H1 (cell line): ENCODE measurements around the gene RNF111. TPM values are rescaled to one million over a fixed set of nuclear protein-coding genes. Genes with fewer than 3 reads are reported as not detected.

ENCODE experiments used
- CTCF ChIA-PET: fragments of 300-600 bp; sonication (Branson Sonifier 250); formaldehyde crosslinking; loops from one replicate; lab custom pipeline; 2021; ENCODE audit not compliant: partially characterized antibody; lab: Charles Lee
- POLR2A ChIA-PET: fragments of 300-600 bp; sonication (Branson Sonifier 250); formaldehyde crosslinking; loops from one replicate; lab custom pipeline; 2021; ENCODE audit warnings: inconsistent platforms; ENCODE audit not compliant: partially characterized antibody; lab: Charles Lee
- DNase-seq, 2 experiments: peaks; one replicate each; pipeline versions ENCODE4 v3.0.0 to v3.0.0-alpha.2; 2010 to 2022; ENCODE audit warnings: low spot score in 2 of 2, low read depth in 1 of 2, mixed read lengths in 1 of 2
- FAIRE-seq: peaks from 2 replicates; lab custom pipeline; 2011; peaks lifted over from hg19 to GRCh38; lab: Jason Lieb, UNC
- H2AFZ ChIP-seq: 2 replicates; pipeline ENCODE4 v1.8.1; 2012; ENCODE audit warnings: low read length, inconsistent platforms
- H2AK5ac ChIP-seq: 2 replicates; pipeline ENCODE4 v1.6.1; 2013; ENCODE audit warnings: low read depth, low read length
- H2BK120ac ChIP-seq: replicated peaks from 2 replicates; pipeline ENCODE3; 2013; ENCODE audit warnings: low read depth, low read length, inconsistent platforms
- H2BK12ac ChIP-seq: 2 replicates; pipeline ENCODE4 v1.6.1; 2013; ENCODE audit warnings: low read depth, low read length
- H2BK15ac ChIP-seq: 2 replicates; pipeline ENCODE4 v1.6.1; 2013; ENCODE audit warnings: low read length
- H2BK20ac ChIP-seq: 2 replicates; pipeline ENCODE4 v1.6.1; 2013; ENCODE audit warnings: low read length
- H2BK5ac ChIP-seq: 2 replicates; pipeline ENCODE4 v1.6.1; 2013; ENCODE audit warnings: low read depth, low read length
- H3K14ac ChIP-seq: 2 replicates; pipeline ENCODE4 v1.6.1; 2013; ENCODE audit warnings: inconsistent platforms; ENCODE audit not compliant: insufficient read length
- H3K18ac ChIP-seq: 2 replicates; pipeline ENCODE4 v1.6.1; 2013; ENCODE audit warnings: low read length; ENCODE audit errors: extremely low read depth
- H3K23ac ChIP-seq: 2 replicates; pipeline ENCODE4 v1.6.1; 2013; ENCODE audit warnings: inconsistent platforms; ENCODE audit not compliant: insufficient read length
- H3K23me2 ChIP-seq: 2 replicates; pipeline ENCODE4 v1.6.1; 2013; ENCODE audit warnings: low read depth, low read length
- H3K27ac ChIP-seq: 2 replicates; pipeline ENCODE4 v1.6.1; 2011; ENCODE audit warnings: low read depth, low read length, inconsistent platforms
- H3K27me3 ChIP-seq, 4 experiments: replicated peaks in 1 of 4; 1 replicate in 1 of 4; 2 replicates in 3 of 4; pipeline versions ENCODE4 v1.6.1 to v1.8.1; 2011 to 2013; ENCODE audit warnings: low read length in 3 of 4, mild to moderate bottlenecking in 3 of 4, inconsistent platforms in 2 of 4, mixed read lengths in 2 of 4, moderate library complexity in 1 of 4; ENCODE audit not compliant: control insufficient read depth in 3 of 4, insufficient read depth in 3 of 4; ENCODE audit errors: extremely low read depth in 1 of 4
- H3K36me3 ChIP-seq, 4 experiments: 2 replicates each; pipeline versions ENCODE4 v1.6.1 to v1.8.1; 2011 to 2013; ENCODE audit warnings: mild to moderate bottlenecking in 4 of 4, low read length in 3 of 4, moderate library complexity in 2 of 4, control low read depth in 1 of 4, inconsistent platforms in 1 of 4; ENCODE audit not compliant: insufficient read depth in 4 of 4, control insufficient read depth in 2 of 4
- H3K4ac ChIP-seq: replicated peaks from 2 replicates; pipeline ENCODE3; 2013; ENCODE audit warnings: low read length, low read depth, mixed read lengths, inconsistent platforms; ENCODE audit not compliant: insufficient read length
- H3K4me1 ChIP-seq, 4 experiments: replicated peaks in 1 of 4; 1 replicate in 1 of 4; 2 replicates in 3 of 4; pipeline versions ENCODE4 v1.6.1 to v1.8.1; 2011 to 2013; ENCODE audit warnings: low read length in 3 of 4, inconsistent platforms in 2 of 4, mixed read lengths in 1 of 4; ENCODE audit not compliant: insufficient read depth in 4 of 4, control insufficient read depth in 3 of 4
- H3K4me2 ChIP-seq, 2 experiments: 2 replicates each; pipeline versions ENCODE4 v1.6.1 to v1.8.1; 2011 to 2013; ENCODE audit warnings: low read depth in 2 of 2, low read length in 2 of 2, control low read depth in 1 of 2, inconsistent platforms in 1 of 2, mild to moderate bottlenecking in 1 of 2; ENCODE audit not compliant: insufficient read depth in 1 of 2
- H3K4me3 ChIP-seq, 4 experiments: fragments of 200-600, 300-600 bp in 1 of 4; sonication (generic), shearing (Covaris generic), sonication (Bioruptor Twin) in 1 of 4; 2 replicates each; pipeline versions ENCODE4 v1.5.1 to v1.8.1; 2011 to 2016; ENCODE audit warnings: low read length in 4 of 4, low read depth in 3 of 4, control low read depth in 2 of 4, inconsistent platforms in 2 of 4, mild to moderate bottlenecking in 2 of 4, mixed read lengths in 1 of 4, moderate library complexity in 1 of 4; ENCODE audit not compliant: insufficient read depth in 2 of 4; ENCODE audit errors: extremely low read depth in 1 of 4
- H3K56ac ChIP-seq: replicated peaks from 2 replicates; pipeline ENCODE3; 2013; ENCODE audit warnings: low read depth, mild to moderate bottlenecking, mixed read lengths, low read length, inconsistent platforms; ENCODE audit not compliant: insufficient read length
- H3K79me1 ChIP-seq: 2 replicates; pipeline ENCODE4 v1.6.1; 2013; ENCODE audit warnings: low read depth, low read length, control low read depth
- H3K79me2 ChIP-seq, 2 experiments: 2 replicates each; pipeline versions ENCODE4 v1.6.1 to v1.8.1; 2012 to 2013; ENCODE audit warnings: low read length in 2 of 2, mild to moderate bottlenecking in 2 of 2, inconsistent platforms in 1 of 2; ENCODE audit not compliant: insufficient read depth in 2 of 2, control insufficient read depth in 1 of 2
- H3K9ac ChIP-seq, 4 experiments: replicated peaks in 1 of 4; 1 replicate in 1 of 4; 2 replicates in 3 of 4; pipeline versions ENCODE4 v1.6.1 to v1.8.1; 2011 to 2013; ENCODE audit warnings: low read depth in 3 of 4, low read length in 3 of 4, control low read depth in 2 of 4, mild to moderate bottlenecking in 2 of 4, moderate library complexity in 2 of 4, inconsistent platforms in 1 of 4; ENCODE audit errors: extremely low read depth in 1 of 4
- H3K9me3 ChIP-seq, 2 experiments: 2 replicates each; pipeline versions ENCODE4 v1.6.1 to v1.8.1; 2012 to 2013; ENCODE audit warnings: mild to moderate bottlenecking in 2 of 2, moderate library complexity in 2 of 2, control low read depth in 1 of 2, inconsistent platforms in 1 of 2, low read depth in 1 of 2, low read length in 1 of 2, mixed read lengths in 1 of 2; ENCODE audit not compliant: insufficient read depth in 2 of 2
- H4K20me1 ChIP-seq, 2 experiments: replicated peaks in 1 of 2; 2 replicates each; pipeline versions ENCODE3 to v1.8.1; 2011 to 2013; ENCODE audit warnings: inconsistent platforms in 2 of 2, low read length in 2 of 2, mild to moderate bottlenecking in 1 of 2; ENCODE audit not compliant: insufficient read depth in 2 of 2, control insufficient read depth in 1 of 2
- H4K5ac ChIP-seq: 2 replicates; pipeline ENCODE4 v1.6.1; 2013; ENCODE audit warnings: low read length, low read depth, mixed read lengths, inconsistent platforms; ENCODE audit not compliant: insufficient read length
- H4K8ac ChIP-seq: 2 replicates; pipeline ENCODE4 v1.8.0; 2013; ENCODE audit warnings: mild to moderate bottlenecking, moderate library complexity, low read length, inconsistent platforms; ENCODE audit not compliant: insufficient read depth; ENCODE audit errors: extremely low read depth
- H4K91ac ChIP-seq: replicated peaks from 2 replicates; pipeline ENCODE3; 2013; ENCODE audit warnings: low read length, mixed read lengths, inconsistent platforms; ENCODE audit not compliant: insufficient read length
- BRCA1 ChIP-seq: IDR thresholded peaks from 2 replicates; pipeline ENCODE4 v1.6.1; 2012; ENCODE audit warnings: low read depth, low read length, improper control_type of control experiment
- CTBP2 ChIP-seq: IDR thresholded peaks from 2 replicates; pipeline ENCODE4 v1.7.0; 2011; ENCODE audit warnings: borderline replicate concordance, mild to moderate bottlenecking, moderate library complexity, mixed read lengths, low read length; ENCODE audit not compliant: insufficient read depth, insufficient read length
- KDM4A ChIP-seq: IDR thresholded peaks from one replicate; pipeline ENCODE4 v1.7.1; 2012; ENCODE audit warnings: low read depth, mild to moderate bottlenecking, moderate library complexity, low read length, inconsistent platforms; ENCODE audit not compliant: severe bottlenecking
- NRF1 ChIP-seq: IDR thresholded peaks from 2 replicates; pipeline ENCODE4 v1.6.1; 2011; ENCODE audit warnings: mild to moderate bottlenecking, low read depth, low read length, improper control_type of control experiment
- RBBP5 ChIP-seq: IDR thresholded peaks from 2 replicates; pipeline ENCODE4 v1.7.1; 2012; ENCODE audit warnings: low read depth, mild to moderate bottlenecking, inconsistent platforms, low read length, moderate library complexity, borderline replicate concordance
- SUZ12 ChIP-seq: fragments of 200-600 bp; sonication (generic); IDR thresholded peaks from 2 replicates; pipeline ENCODE4 v1.6.1; 2012; ENCODE audit warnings: mild to moderate bottlenecking, inconsistent platforms, low read length, moderate library complexity, mixed read lengths
- TAF1 ChIP-seq: IDR thresholded peaks from 2 replicates; pipeline ENCODE4 v1.6.1; 2011; ENCODE audit warnings: mild to moderate bottlenecking, low read depth, low read length
- TBP ChIP-seq: IDR thresholded peaks from 2 replicates; pipeline ENCODE4 v1.6.1; 2011; ENCODE audit warnings: low read depth, low read length, improper control_type of control experiment
- WGBS, 2 experiments: shearing (Covaris generic) in 1 of 2; methylation state at CpG; one replicate each; pipeline versions ENCODE4 v1.1.6 to v1.1.7; 2013 to 2015; ENCODE audit warnings: low lambda C conversion rate in 2 of 2, mixed read lengths in 2 of 2, inconsistent platforms in 1 of 2, low coverage in 1 of 2, missing lambda C conversion rate in 1 of 2; ENCODE audit not compliant: insufficient replicate concordance in 2 of 2, insufficient coverage in 1 of 2, insufficient read length in 1 of 2; ENCODE audit errors: extremely low coverage in 1 of 2, missing lambda C conversion rate in 1 of 2; 5-methylcytosine and 5-hydroxymethylcytosine counted together
- polyA plus RNA-seq, 7 experiments: library from polyadenylated mRNA; depleted of rRNA in 3 of 7; stranded (reverse) in 5 of 7; unstranded in 2 of 7; fragments of >200 nt in 5 of 7; fragments of 200-250 nt in 2 of 7; gene quantifications; 1 replicate in 5 of 7; 2 replicates in 1 of 7; 4 replicates in 1 of 7; pipeline versions ENCODE4 v1.2.1 to v1.2.3, GENCODE V29; 2011 to 2013; ENCODE audit warnings: missing spikeins in 2 of 7, mixed read lengths in 2 of 7
- total RNA-seq: library from RNA; stranded (reverse); fragmentation: NEBNext Ultra II Directional; extraction: Animal tissue kit (Norgen Biotek cat#: 25700); gene quantifications from 2 replicates; pipeline ENCODE4 v1.2.1, GENCODE V29; 2021
- TF ChIP-seq, protein P1 (sequence below): IDR thresholded peaks from 2 replicates; pipeline ENCODE4 v1.6.1; 2011; ENCODE audit warnings: low read length, improper control_type of control experiment
- TF ChIP-seq, protein P2 (sequence below): IDR thresholded peaks from 2 replicates; pipeline ENCODE4 v1.6.1; 2012; ENCODE audit warnings: inconsistent platforms

The RNF111 gene
- total and polyA plus RNA-seq, 2 of the 8 experiments (the other 6 are each of a cell fraction or from before 2014, with no cell fraction given), result 18.5 to 26.6 TPM

DNA sequence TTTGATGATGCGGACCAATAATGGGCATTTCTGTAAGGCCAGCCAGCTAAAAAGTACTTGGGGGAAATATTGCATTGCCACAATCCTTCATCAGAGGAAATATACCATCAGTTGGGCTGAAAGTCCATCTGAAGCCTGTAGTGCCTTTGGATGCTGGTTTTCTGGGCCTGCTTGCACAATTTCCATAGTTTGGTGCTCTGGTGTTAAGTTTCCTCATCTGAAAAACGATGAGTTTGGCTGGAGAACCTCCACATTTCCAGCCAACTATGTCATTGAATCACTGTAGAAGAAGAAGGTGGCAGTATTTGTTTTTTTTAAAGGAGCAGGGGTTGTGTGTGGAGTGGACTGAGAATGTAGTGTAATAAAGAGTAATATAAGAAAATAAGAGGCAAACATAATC lies 127.6 kb downstream of the RNF111 start:
- no peak overlapping the region for H4K5ac ChIP-seq
- DNase-seq, result no peak
- H3K9me3 ChIP-seq, result no peaks in the 10 kb centered on the region
- no peaks in the 10 kb centered on the region for H3K27me3 ChIP-seq
- H3K56ac ChIP-seq, result no peak overlapping the region
- no peak overlapping the region for H3K27ac ChIP-seq
- no peak overlapping the region for H2BK20ac ChIP-seq
- no peak overlapping the region for H2BK15ac ChIP-seq
- H3K14ac ChIP-seq, result no peak overlapping the region
- POLR2A ChIA-PET, result no interaction called here
- H2BK12ac ChIP-seq, result no peak overlapping the region
- no peak overlapping the region for H2AK5ac ChIP-seq
- H3K36me3 ChIP-seq, result peaks cover 20 to 78% (median 64%) of the 10 kb centered on the region in 4 experiments
- H2BK120ac ChIP-seq, result no peak overlapping the region
- H4K91ac ChIP-seq, result no peak overlapping the region
- H4K8ac ChIP-seq, result no peak overlapping the region
- CTCF ChIA-PET, result interaction anchor here (1.4 kb wide), 1 partner anchor 9 kb away, joined by 4 read pairs; no protein-coding TSS in a partner anchor
- H3K23ac ChIP-seq, result no peak overlapping the region
- H3K23me2 ChIP-seq, result no peaks in the 10 kb centered on the region; the same call in 1 of the 2 replicates
- no peak for FAIRE-seq
- H3K79me2 ChIP-seq, result no peaks in the 10 kb centered on the region; a peak in 1 of 4 replicates
- H4K20me1 ChIP-seq, result no peaks in the 10 kb centered on the region
- H2AFZ ChIP-seq, result no peak overlapping the region
- 90% methylated on average over 2 of the region's 2 CpGs; no CpG with 5 or more reads in 1 of the 2 experiments for WGBS, 2 experiments
- H3K79me1 ChIP-seq, result no peaks in the 10 kb centered on the region
- no peak overlapping the region for H3K4ac ChIP-seq
- no peak overlapping the region for H3K18ac ChIP-seq
- H3K9ac ChIP-seq, result no peak overlapping the region
- H3K4me2 ChIP-seq, result no peak overlapping the region
- no peak overlapping the region for H2BK5ac ChIP-seq
- H3K4me3 ChIP-seq, result no peak overlapping the region
- no peaks in the 10 kb centered on the region for H3K4me1 ChIP-seq
- TF ChIP-seq, protein P1, sequence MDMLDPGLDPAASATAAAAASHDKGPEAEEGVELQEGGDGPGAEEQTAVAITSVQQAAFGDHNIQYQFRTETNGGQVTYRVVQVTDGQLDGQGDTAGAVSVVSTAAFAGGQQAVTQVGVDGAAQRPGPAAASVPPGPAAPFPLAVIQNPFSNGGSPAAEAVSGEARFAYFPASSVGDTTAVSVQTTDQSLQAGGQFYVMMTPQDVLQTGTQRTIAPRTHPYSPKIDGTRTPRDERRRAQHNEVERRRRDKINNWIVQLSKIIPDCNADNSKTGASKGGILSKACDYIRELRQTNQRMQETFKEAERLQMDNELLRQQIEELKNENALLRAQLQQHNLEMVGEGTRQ, result no peak
- no peak for TF ChIP-seq TAF1
- no peak for TF ChIP-seq KDM4A
- no peak for TF ChIP-seq NRF1
- no peak for TF ChIP-seq CTBP2
- TF ChIP-seq SUZ12, result no peak
- TF ChIP-seq, protein P2, sequence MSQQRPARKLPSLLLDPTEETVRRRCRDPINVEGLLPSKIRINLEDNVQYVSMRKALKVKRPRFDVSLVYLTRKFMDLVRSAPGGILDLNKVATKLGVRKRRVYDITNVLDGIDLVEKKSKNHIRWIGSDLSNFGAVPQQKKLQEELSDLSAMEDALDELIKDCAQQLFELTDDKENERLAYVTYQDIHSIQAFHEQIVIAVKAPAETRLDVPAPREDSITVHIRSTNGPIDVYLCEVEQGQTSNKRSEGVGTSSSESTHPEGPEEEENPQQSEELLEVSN, result no peak
- no peak for TF ChIP-seq BRCA1
- no peak for TF ChIP-seq TBP
- TF ChIP-seq RBBP5, result no peak
